HG02798 (cell line): ENCODE results near the gene LCE1F.

Source experiments
- ATAC-seq: cut with Tn5 transposase; IDR thresholded peaks from one replicate; pipeline ENCODE4 v1.9.1; 2021; ENCODE audit warnings: mild to moderate bottlenecking; ENCODE audit not compliant: unreplicated experiment, poor library complexity

Gene LCE1F, protein sequence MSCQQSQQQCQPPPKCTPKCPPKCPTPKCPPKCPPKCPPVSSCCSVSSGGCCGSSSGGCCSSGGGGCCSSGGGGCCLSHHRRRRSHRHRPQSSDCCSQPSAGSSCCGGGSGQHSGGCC

GRCh38 chr1:152774875-152775274 lies at the start of gene LCE1F:
Gene LCE1F (plus strand): TSS chr1:152775140. CDS start chr1:152776372, 1,232 bp downstream.
- no peak for ATAC-seq

- no peak for ATAC-seq
Observed at GRCh38 chr1:152725261-152725660, 49.7 kb upstream of the LCE1F start.

GRCh38 chr1:152728986-152729385 lies 46.0 kb upstream of the LCE1F start:
- no peak for ATAC-seq

- ATAC-seq: no peak
Observed at GRCh38 chr1:152735648-152736047, 39.3 kb upstream of the LCE1F start.

DNA sequence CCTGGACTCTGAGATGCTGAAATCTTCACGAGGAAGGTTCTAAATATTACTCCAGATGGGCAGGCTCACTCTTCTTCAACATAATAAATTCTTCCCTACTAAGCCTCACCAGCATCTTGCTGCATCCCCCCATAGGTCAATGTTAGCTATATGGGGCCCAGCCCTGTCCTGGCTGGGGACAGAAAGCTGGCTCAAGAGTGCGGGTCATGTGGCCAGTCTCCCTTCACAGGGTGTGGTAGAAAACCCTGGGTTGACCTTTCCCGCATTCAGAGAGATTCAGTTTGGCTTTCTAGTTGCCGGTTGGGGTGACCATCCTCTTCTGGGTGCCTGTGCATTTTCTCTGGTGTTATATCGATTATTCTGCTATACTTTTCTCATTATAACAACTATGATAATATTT lies 36.9 kb upstream of the LCE1F start:
- no peak for ATAC-seq

- no peak for ATAC-seq
Observed at GRCh38 chr1:152739841-152740240, 35.1 kb upstream of the LCE1F start.

- ATAC-seq: no peak
Observed at GRCh38 chr1:152741656-152742055, 33.3 kb upstream of the LCE1F start.

- ATAC-seq: no peak
Observed at GRCh38 chr1:152743371-152744145, 31.4 kb upstream of the LCE1F start.

DNA sequence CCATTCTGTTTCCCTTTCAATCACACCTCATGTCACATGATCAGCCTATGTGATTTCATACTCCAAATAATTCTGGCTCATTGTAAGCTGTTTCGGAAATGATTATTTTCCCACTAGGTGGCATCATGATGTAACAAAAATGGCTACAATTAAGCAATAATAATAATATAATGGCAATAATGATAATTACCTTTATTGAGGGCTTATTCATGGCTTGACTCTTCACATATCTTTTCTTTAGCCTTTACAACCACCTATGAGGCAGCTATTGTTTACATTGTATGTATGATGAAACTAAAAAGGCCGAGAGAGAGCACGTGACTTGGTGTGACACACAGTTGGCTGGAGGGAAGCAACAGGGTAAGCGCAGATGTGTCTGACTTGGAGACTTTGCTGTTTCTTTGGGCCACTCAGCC lies 29.6 kb upstream of the LCE1F start:
- no peak for ATAC-seq

GRCh38 chr1:152745765-152746444 lies 29.0 kb upstream of the LCE1F start:
- no peak for ATAC-seq

GRCh38 chr1:152747831-152748230 lies 27.1 kb upstream of the LCE1F start:
- ATAC-seq: no peak

DNA sequence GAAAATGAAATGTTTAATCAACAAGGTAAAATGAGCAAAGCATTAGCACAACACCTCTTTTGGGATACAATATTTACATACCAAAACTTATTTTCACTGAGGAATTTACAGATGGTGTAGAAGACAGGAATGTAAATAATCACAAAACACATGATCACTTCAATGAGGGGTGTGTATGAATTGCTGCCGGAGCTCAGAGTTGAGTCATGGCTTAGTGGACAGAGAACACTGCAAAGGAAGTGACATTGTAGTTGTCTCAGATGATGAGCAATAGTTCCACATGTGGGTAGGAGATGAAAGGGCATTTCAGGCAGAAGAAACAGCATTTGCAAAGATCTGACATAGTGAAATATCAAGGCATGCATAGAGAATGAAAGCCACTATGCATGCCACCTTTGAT lies 22.7 kb upstream of the LCE1F start:
- ATAC-seq: no peak

DNA sequence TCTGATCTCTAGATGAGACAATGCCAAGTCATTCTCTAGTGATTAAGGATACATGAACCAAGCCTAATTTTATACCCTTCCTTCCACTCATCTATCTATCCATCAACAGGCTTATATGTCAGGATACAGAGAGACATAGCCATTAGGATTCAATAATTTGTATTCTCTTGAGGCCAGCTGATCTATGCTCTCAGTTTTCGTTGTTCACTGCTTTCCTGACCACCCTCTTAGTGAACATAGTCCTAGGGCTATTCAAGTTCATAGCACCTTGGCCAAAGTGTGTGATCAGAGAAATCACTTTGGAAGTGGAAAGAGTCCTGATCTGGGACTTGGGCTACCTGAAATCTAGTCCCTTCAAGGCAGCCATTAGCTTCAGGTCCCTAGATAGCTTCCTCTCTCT lies 21.4 kb upstream of the LCE1F start:
- ATAC-seq: no peak

DNA sequence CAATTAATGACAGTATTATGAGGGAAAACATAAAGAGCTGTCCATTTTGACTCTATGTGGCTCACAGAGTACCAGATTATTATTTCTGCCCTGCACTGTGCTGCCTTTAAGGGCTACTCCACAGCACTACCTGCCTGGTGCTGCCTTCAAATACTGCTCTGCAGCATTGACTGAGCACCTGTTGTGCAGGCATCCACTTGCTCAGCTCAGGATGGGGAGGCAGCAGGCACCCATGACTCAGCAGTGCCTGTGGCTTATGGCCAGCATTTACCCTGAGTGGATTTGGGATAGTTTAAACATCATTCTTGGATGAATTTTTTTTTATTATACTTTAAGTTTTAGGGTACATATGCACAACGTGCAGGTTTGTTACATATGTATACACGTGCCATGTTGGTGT lies 18.1 kb upstream of the LCE1F start:
- no peak for ATAC-seq

GRCh38 chr1:152757747-152758146 lies 17.2 kb upstream of the LCE1F start, which contains the start of gene KPRP:
Gene KPRP (plus strand): TSS chr1:152758025. CDS start chr1:152759589, 1,564 bp downstream.
- no peak for ATAC-seq

DNA sequence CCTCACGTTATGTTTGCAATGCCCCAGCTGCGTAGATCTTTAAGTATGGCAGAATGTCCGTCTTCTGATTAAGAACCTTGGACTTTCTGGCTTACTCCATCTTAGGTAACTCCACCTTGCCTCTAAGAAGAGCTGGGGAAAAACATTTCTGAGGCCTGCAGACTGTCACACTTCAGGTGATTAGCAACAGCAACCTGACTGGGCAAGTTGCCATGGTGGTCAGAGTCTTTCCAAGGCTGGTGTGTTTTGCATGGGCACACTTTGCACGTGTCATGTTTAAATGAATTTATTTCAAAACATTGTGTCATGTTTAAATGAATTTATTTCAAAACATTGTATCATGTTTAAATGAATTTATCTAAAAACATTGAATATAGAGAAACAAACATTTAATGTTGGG lies 16.3 kb upstream of the LCE1F start:
- ATAC-seq: no peak

- ATAC-seq: no peak
Observed at GRCh38 chr1:152759453-152760173, 15.3 kb upstream of the LCE1F start.

DNA sequence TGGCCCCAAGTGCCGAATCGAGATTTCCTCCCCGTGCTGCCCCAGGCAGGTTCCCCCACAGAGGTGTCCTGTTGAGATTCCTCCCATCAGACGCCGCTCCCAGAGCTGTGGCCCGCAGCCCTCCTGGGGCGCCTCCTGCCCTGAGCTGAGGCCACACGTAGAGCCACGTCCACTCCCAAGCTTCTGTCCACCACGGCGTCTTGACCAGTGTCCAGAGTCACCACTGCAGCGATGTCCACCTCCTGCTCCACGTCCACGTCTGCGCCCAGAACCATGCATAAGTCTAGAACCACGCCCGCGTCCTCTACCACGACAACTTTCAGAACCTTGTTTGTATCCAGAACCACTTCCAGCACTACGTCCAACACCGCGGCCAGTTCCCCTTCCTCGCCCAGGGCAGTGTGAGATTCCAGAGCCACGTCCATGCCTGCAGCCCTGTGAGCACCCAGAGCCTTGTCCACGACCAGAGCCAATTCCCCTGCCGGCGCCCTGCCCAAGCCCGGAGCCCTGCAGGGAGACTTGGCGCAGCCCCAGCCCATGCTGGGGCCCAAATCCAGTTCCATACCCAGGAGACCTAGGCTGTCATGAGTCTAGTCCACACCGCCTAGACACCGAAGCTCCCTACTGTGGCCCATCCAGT lies 14.3 kb upstream of the LCE1F start:
- ATAC-seq: no peak

GRCh38 chr1:152761609-152762213 lies 13.2 kb upstream of the LCE1F start:
- no peak for ATAC-seq
